NCI-H2196 (cell line): ENCODE results near the gene TMIGD3.
"Not testable (repeated sequence)": the region's sequence is repeated elsewhere in the genome, so short reads cannot be mapped to it uniquely, and the experiment has no call there.

Experiments
- DNase-seq: peaks from one replicate; lab custom pipeline; 2025; ENCODE audit not compliant: unreplicated experiment; lab: John Stamatoyannopoulos, UW

The TMIGD3 gene

GRCh38 chr1:111503585-111504060 is at the start of gene TMIGD3, which contains the start of gene ADORA3:
TMIGD3 (minus strand) TSS chr1:111503633; CDS start chr1:111503354, 279 bp downstream.
ADORA3 (minus strand) TSS chr1:111503633; CDS start chr1:111503354, 279 bp downstream.
- no peak for DNase-seq

- no peak for DNase-seq
Measured at GRCh38 chr1:111553196-111553595, 49.8 kb upstream of the TMIGD3 start.

DNA sequence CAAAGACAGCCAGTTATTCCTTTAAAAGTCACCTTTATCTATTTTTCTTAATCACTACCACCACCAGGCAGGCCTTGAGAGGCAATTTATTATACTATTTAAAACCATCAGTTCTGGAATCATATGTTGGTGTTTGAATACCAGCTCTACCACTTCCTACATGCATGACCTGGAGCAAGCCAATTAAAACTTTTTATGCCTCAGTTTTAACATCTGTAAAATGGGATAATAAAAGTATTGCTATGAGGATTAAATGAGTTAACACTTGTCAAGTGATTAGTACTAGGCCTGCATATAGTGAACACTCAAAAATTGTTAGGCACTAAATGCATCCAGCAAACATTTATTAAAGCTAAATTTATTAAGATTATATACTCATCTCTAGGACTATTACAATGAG is 49.2 kb upstream of the TMIGD3 start:
- no peak for DNase-seq

DNA sequence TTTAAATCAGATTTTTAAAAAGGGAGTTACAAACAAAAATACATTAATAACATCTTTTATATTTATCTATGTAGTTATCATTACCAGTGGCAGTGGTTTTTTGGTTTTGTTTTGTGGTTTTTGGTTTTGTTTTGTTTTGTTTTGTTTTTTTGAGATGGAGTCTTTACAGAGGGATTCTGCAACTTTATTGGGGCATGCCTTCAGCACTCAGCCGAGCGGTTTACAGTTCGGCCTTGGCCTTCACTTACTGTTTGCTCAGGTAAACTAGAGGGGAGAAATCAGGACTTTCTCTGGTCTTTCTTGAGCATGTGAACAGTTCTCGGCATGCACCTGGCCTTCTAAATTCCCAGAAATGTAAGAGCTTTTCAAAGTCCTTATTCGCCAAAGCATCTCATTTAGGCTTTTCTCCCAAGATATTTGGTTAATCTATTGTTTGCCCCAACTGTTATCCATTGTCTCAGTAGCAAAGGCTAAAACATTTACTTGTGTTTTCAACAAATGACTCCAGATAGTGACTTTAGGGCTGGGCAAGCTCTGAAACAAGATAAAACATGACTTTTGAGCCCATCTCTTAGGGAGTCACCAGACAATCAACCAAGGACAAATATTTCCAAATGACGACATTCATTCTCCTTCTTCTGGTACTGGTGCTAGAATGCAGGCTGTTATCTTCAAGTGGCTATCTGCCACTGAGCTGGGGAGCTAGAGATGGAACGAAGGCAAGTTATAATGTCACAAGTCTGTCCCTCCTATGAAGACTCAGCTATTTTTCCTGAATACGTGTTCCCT is 48.4 kb upstream of the TMIGD3 start:
- no peak for DNase-seq

- not testable (repeated sequence) for DNase-seq
Measured at GRCh38 chr1:111547786-111548185, 44.4 kb upstream of the TMIGD3 start.

- no peak for DNase-seq
Measured at GRCh38 chr1:111542187-111542586, 38.8 kb upstream of the TMIGD3 start.

GRCh38 chr1:111541721-111542120 is 38.3 kb upstream of the TMIGD3 start:
- DNase-seq = no peak

- DNase-seq = no peak
Measured at GRCh38 chr1:111540928-111541327, 37.5 kb upstream of the TMIGD3 start.

GRCh38 chr1:111538343-111539025 is 35.1 kb upstream of the TMIGD3 start:
- no peak for DNase-seq

DNA sequence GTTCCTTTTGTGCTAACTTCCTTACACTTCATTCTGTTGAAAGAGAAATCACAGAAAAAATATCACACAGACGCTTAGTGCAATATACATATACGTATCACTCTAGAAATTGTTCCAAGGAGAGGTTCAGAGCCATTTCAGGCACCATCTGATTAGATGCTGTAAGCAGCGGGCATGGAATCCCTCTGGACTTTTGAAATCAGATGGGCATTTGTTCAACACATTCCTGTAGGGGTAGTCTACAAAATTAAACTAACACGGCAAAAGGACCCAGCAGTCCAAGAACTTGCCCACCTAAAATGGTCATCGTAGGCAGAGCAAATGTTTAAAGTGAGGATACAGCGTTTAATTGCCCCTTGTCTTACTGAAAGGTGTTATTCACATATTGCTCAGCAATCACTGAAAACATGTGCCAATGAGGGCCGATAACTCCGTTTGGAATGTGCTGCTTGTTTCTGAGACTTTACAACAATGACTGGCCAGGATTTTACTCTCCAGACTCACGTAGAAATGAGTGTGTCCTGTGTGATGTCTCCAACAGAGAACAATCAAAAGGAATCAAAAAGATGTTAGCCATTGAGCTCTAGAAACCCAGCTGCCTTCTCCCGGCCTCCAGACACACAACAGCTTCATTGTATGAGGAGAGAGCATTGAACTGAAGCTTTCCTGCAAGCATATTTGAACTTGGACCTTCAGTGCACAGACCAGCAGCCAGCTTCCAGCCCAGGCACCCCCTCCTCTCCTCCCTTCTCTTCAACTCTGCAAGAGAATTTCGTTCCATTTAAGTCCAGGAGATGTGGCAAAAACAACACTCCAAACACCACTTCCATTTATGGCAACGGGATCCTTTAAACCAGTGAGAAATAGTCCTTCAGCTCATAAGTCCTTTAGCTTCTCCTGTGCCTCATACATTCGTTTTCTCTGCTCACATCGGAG is 32.1 kb upstream of the TMIGD3 start:
- DNase-seq = no peak

- no peak for DNase-seq
Measured at GRCh38 chr1:111520053-111520452, 16.6 kb upstream of the TMIGD3 start.

DNA sequence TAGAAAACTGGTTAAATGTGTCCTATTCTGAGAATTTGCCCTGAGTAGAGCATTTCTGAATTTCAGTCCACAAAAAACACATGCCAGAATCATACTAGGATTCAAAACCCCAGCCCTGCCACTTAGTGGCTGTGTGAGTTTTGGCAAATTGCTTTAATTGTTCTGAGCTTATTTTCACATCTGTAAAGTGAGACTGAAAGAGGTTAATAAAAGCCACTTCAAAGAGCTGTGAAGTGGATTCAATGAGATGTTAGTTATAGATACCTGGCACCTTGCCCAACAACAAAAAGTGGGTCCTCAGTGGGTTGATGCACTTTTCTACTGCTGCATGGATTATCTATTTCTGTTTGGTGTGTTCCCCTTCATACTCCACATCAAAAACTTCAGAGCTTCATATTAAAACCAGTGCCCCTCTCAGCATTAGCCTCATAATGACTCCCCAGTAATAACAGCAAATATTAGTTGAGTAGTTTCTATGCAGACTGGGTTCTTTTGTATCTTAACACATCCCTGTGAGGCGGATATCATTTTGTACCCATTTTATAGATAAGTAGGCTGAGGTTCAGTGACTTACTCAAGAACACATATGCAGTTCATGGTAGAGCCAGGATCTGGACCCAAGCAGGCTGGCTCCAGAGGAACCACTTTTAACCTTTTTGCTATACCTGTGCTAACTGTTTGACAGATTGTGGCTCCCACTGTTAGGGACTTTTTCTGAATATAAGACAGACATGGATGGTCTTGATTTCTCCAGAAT is 14.2 kb upstream of the TMIGD3 start:
- no peak for DNase-seq

DNA sequence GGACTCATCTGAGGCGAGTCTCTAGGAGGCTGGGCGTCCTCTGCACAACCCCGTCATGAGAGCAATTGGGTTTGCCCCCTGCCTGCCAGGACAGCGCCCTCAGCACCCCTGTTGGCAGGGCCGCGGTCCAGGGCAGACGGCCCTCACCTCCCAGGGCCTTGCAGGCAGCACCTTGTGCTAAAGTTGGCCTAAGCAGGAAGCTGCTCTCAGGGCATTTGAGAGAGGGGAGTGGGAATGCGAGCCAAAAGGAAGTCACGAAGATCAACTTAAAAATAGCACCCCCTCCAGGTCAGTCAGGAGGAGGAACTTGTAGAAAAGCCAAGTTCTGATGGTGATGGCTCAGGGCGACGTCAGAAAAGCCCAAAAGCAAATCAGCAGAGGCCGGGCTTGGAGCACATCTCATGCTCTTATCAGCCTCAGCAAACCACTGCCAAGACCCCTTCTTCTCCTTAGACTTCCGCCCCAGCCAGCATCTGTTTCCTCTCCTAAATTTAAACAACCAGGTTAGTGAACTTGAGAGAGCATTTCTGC is 12.6 kb upstream of the TMIGD3 start:
- no peak for DNase-seq

DNA sequence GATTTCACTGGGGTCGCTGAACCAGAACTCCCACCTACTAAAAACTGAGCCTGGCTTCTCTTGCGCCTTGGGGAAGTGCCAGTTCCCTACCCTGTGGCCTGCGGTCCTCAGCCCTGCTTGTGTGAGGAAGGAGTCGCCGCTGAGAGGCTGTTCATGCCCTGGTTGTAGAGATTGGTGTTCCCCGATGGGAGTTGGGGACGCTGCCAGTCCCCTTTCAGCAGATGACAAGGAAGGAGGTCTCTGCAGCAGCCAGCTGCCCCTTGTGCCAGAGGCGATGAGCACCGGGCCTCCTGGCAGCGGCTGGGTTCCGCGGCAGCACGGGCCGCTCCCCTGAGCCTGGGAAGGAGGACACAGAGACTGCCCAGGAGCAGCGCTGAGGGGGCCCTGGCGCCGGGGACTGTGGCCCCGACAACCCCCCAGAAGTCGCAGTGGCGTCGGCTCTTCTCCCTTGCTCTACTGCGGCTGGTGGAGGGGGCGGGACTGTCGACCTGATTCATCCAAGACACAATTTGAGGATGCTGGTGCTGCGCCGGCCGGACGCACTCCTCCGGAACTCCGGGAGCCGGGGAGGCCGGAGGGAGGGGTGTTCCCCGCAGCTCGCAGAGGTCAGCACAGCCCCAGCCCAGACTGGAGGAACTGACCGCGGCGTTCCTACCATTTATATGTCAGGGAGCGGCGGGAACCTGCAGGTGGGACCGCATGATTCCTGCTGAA is 12.0 kb upstream of the TMIGD3 start:
- DNase-seq = no peak

DNA sequence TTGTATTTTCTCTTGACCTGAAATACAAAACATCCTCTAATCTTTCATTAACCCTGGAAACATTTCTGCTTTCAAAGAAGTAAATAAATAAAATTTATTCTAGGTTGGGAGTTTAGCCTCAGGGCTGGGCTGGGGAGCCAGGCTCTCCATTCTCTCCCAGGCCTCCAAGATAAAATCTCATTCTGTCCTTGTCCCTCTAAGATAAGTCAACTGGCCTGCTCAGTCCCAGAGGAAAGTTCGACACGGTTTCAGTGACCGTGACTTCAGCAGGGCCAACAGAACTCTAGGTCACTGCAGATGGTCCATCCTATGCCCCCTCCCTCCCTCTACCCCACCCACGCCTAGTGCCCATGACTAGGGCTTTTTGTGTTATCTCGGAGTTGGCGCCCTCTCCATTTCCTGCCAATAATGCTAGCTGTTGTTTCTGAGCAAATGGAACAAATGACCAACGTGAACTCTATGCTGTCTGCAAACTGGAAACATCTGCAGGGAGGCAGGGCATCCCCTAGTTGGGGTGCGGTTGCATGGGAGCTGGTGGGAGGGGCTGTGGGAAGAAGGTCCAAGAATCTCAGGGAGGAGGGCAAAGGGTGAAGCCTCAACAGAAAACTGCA is 10.1 kb upstream of the TMIGD3 start:
- no peak for DNase-seq

GRCh38 chr1:111512931-111513330 is 9.5 kb upstream of the TMIGD3 start:
- DNase-seq = no peak

GRCh38 chr1:111512132-111512889 is 8.9 kb upstream of the TMIGD3 start:
- no peak for DNase-seq

DNA sequence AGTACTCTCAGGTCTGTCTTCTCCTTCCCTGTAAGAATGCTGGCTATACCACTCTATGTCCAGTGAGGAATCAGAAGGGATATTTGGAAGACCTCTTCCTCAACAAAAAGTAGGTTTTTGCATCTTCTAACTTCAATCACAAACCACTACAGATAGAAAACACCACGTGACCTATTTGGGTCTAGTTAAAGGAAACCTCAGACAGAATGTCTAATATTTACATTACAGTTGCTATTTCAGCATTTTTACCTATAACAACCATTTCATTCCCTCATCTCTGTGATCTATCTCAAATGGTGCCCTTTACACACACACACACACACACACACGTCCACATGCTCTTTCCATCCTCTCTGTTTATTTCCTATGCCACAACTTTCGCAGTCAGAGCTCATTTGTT is 7.9 kb upstream of the TMIGD3 start:
- no peak for DNase-seq
